RWPE2 (cell line): ENCODE results near the gene CFAP58.
A peak's percentile ranks its signal among the peaks of the same experiment; 100 is the strongest.

Experiments used
- ATAC-seq: fragments of 200-7000 bp; cut with Tn5 transposase; 3 replicates; pipeline ENCODE4 v1.9.1; 2021; ENCODE audit warnings: low read depth
- DNase-seq: peaks from one replicate; pipeline ENCODE4 v3.0.0-alpha.2; 2020; ENCODE audit warnings: low spot score
- H3K27ac ChIP-seq: fragments of 450-650 bp; 2 replicates; pipeline ENCODE4 v1.5.1; 2017; ENCODE audit warnings: mild to moderate bottlenecking; ENCODE audit not compliant: poor library complexity, severe bottlenecking
- H3K27me3 ChIP-seq: fragments of 250-450 bp; sonication (Bioruptor Pico); 2 replicates; pipeline ENCODE4 v1.5.1; 2021; ENCODE audit warnings: mild to moderate bottlenecking, moderate library complexity; ENCODE audit not compliant: insufficient read depth, poor library complexity, severe bottlenecking
- H3K36me3 ChIP-seq: fragments of 250-450 bp; sonication (Bioruptor Pico); 2 replicates; pipeline ENCODE4 v1.5.1; 2020; ENCODE audit warnings: low read depth, mild to moderate bottlenecking, moderate library complexity
- H3K4me1 ChIP-seq: fragments of 250-450 bp; sonication (Bioruptor Pico); 2 replicates; pipeline ENCODE4 v1.5.1; 2021; ENCODE audit warnings: mild to moderate bottlenecking, moderate library complexity; ENCODE audit not compliant: insufficient read depth, poor library complexity, severe bottlenecking
- H3K4me3 ChIP-seq: fragments of 250-450 bp; sonication (Bioruptor Pico); 2 replicates; pipeline ENCODE4 v1.5.1; 2021; ENCODE audit warnings: mild to moderate bottlenecking, moderate library complexity; ENCODE audit not compliant: severe bottlenecking
- H3K9me3 ChIP-seq: fragments of 250-450 bp; sonication (Bioruptor Pico); 2 replicates; pipeline ENCODE4 v1.5.1; 2021; ENCODE audit warnings: mild to moderate bottlenecking, moderate library complexity; ENCODE audit not compliant: severe bottlenecking
- CTCF ChIP-seq: fragments of 450-650 bp; IDR thresholded peaks from one replicate; pipeline ENCODE4 v1.5.1; 2017; ENCODE audit warnings: mild to moderate bottlenecking, moderate library complexity; ENCODE audit not compliant: poor library complexity, severe bottlenecking

Gene CFAP58

GRCh38 chr10:104433669-104434068 lies 80.0 kb downstream of the CFAP58 start:
- no peaks in the 10 kb centered on the region for H3K36me3 ChIP-seq

GRCh38 chr10:104434601-104435000 lies 81.0 kb downstream of the CFAP58 start:
- Histone ChIP-seq H3K27me3 (no peaks in the 10 kb centered on the region), H3K4me3 (no peak overlapping the region), H3K9me3 (no peaks in the 10 kb centered on the region), H3K36me3 (no peaks in the 10 kb centered on the region), H3K27ac (no peak overlapping the region), H3K4me1 (no peaks in the 10 kb centered on the region)
- TF ChIP-seq CTCF = no peak
- no peak for ATAC-seq
- no peak for DNase-seq

More at GRCh38 chr10:104433669-104434068, 80.0 kb downstream of the CFAP58 start:
- Histone ChIP-seq H3K9me3 (no peaks in the 10 kb centered on the region), H3K4me3 (no peak overlapping the region), H3K27ac (no peak overlapping the region), H3K27me3 (no peaks in the 10 kb centered on the region), H3K4me1 (no peaks in the 10 kb centered on the region)
- no peak for TF ChIP-seq CTCF
- ATAC-seq = no peak
- no peak for DNase-seq

GRCh38 chr10:104435822-104436221 lies 82.2 kb downstream of the CFAP58 start:
- DNase-seq = no peak
- Histone ChIP-seq H3K4me3 (no peak overlapping the region), H3K27me3 (no peaks in the 10 kb centered on the region), H3K9me3 (no peaks in the 10 kb centered on the region), H3K36me3 (no peaks in the 10 kb centered on the region), H3K27ac (no peak overlapping the region), H3K4me1 (no peaks in the 10 kb centered on the region)
- no peak for TF ChIP-seq CTCF
- ATAC-seq = peak; percentile 91

GRCh38 chr10:104437226-104437625 lies 83.6 kb downstream of the CFAP58 start:
- ATAC-seq = no peak
- DNase-seq = no peak
- Histone ChIP-seq H3K27me3 (no peaks in the 10 kb centered on the region), H3K36me3 (no peaks in the 10 kb centered on the region), H3K4me1 (peaks cover 11% of the 10 kb centered on the region), H3K4me3 (no peak overlapping the region), H3K27ac (no peak overlapping the region), H3K9me3 (no peaks in the 10 kb centered on the region)
- TF ChIP-seq CTCF = no peak

GRCh38 chr10:104440221-104440620 lies 86.6 kb downstream of the CFAP58 start:
- no peak overlapping the region for H3K4me3 ChIP-seq
- no peak overlapping the region for H3K27ac ChIP-seq
- H3K4me1 ChIP-seq = peaks cover 11% of the 10 kb centered on the region
- TF ChIP-seq CTCF = no peak
- DNase-seq (no peak), ATAC-seq (no peak)
- no peaks in the 10 kb centered on the region for H3K27me3 ChIP-seq
- no peaks in the 10 kb centered on the region for H3K9me3 ChIP-seq
- H3K36me3 ChIP-seq = no peaks in the 10 kb centered on the region
